Breast epithelium (tissue), 3 donors: ENCODE data around the gene LLGL1.

Source experiments
- POLR2A ChIP-seq: fragments of 450-650 bp; IDR thresholded peaks from one replicate; pipeline ENCODE4 v1.6.1; 2016; ENCODE audit warnings: antibody characterized with exemption, mild to moderate bottlenecking, moderate library complexity
- TF ChIP-seq, protein P1 (sequence below), 3 donors: fragments of 450-650 bp; IDR thresholded peaks; one replicate each; pipeline ENCODE4 v1.5.1; 2016 to 2017; ENCODE audit warnings: antibody characterized with exemption in 3 of 3, mild to moderate bottlenecking in 3 of 3, moderate library complexity in 3 of 3

GRCh38 chr17:18251204-18251603 is 25.8 kb downstream of the LLGL1 start:
- TF ChIP-seq POLR2A, result no peak
- TF ChIP-seq, protein P1, sequence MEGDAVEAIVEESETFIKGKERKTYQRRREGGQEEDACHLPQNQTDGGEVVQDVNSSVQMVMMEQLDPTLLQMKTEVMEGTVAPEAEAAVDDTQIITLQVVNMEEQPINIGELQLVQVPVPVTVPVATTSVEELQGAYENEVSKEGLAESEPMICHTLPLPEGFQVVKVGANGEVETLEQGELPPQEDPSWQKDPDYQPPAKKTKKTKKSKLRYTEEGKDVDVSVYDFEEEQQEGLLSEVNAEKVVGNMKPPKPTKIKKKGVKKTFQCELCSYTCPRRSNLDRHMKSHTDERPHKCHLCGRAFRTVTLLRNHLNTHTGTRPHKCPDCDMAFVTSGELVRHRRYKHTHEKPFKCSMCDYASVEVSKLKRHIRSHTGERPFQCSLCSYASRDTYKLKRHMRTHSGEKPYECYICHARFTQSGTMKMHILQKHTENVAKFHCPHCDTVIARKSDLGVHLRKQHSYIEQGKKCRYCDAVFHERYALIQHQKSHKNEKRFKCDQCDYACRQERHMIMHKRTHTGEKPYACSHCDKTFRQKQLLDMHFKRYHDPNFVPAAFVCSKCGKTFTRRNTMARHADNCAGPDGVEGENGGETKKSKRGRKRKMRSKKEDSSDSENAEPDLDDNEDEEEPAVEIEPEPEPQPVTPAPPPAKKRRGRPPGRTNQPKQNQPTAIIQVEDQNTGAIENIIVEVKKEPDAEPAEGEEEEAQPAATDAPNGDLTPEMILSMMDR (IDR thresholded peaks at IDR 0.05), result no peak
